ENCODE data around the gene M6PR.
"Not testable (repeated sequence)": the region's sequence is repeated elsewhere in the genome, so short reads cannot be mapped to it uniquely, and the experiment has no call there.

The M6PR gene

DNA sequence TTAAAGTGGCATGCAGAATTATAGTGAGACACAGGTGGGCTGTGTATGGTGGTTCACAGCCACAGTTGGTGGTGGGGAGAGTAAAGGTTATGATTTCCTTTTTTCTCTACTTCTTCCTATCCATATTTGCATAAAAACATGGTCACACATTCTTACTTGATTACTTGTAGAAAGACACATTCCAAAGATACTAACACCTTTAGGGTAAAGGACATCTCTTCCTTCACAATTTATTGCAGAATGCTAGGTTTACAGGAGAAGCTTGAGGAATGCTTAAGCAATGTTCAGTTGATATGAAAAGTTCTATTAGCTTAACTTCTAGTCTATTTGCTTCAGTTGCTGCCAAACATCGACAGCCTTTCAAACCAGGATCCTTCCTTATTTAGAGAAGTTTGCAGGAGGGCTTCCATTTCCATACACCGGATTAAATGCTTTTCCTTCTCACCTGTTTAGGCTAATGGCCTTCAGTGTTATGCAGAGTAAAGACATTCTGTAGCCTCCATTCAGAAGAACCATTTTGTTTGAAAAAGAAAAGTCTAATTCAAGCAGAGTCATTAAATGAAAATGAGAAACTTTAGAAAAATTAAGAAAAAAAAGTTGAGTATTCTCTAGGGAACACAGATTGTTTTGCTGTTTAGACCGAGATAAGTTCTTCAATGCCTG, 37.7 kb downstream of the M6PR start:
- DNase-seq: no peak

DNA sequence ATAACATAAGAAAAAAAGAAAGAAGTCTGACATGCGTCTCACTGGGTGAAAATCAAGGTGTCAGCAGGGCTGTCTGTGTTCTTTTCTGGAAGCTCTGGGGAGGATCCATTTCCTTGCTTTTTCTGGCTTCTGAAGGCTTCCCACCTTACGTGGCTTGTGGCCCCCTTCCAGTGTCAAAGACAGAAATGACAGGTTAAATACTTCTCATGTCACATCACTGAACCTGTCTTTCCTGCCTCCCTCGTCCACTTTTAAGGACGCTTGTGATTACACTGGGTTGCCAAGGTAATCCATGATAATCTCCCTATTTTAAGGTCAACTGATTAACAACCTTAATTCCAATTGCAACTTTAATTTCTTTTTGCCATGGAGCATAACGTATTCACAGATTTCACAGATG, 39.7 kb downstream of the M6PR start:
- DNase-seq: no peak

DNA sequence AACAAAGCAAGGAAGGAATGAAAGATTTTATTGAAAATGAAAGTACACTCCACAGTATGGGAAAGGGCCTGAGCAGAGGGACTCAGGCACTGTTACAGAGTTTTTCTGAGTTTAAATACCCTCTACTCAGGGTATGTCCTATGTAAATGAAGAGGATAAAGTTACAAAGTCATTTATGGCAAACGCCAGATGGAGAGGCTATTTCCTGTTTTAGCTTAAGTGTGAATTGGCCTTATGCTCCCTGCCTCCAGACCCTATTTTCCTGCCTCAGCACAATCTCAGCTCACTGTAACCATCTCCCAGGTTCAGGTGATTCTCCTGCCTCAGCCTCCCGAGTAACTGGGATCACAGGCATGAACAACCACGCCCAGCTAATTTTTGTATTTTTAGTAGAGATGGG, 41.9 kb downstream of the M6PR start:
- no peak for DNase-seq

DNA sequence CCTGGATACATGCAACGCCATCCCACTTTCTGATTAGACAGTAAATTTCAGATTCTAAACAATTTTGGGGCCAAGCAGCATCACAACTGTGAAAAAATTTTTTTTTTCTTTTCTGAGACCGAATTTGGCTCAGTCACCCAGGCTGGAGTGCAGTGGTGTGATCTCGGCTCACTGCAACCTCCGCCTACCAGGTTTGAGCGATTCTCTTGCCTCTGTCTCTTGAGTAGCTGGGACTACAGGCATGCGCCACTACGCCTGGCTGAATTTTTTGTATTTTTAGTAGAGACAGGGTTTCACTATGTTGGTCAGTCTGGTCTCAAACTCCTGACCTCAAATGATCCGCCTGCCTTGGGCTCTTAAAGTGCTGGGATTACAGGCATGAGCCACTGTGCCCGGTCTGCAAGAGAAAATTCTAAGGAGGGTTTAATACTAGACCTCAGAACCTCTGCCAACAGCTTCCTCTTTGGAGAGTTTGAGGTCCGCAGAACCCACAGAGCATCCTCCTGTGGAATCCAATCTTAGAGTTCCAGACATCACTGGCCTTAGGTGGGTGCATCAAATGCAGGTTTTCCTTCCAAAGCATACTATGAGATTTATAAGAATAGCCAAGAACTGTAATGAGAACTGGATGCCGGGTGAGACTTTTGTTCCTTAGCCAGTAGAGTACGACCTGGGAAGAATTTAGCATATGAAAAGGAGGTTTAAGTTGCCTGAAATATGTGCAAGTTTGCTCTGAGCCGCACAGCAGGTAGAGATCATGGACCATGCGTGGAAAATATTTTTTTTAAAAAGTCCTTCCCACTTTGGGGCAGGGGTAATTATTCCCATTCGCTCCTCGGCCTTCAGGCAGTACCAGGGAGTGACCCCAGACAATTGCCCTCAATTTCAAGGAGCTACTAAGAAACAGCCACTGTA, 42.9 kb downstream of the M6PR start:
- no peak for DNase-seq

DNA sequence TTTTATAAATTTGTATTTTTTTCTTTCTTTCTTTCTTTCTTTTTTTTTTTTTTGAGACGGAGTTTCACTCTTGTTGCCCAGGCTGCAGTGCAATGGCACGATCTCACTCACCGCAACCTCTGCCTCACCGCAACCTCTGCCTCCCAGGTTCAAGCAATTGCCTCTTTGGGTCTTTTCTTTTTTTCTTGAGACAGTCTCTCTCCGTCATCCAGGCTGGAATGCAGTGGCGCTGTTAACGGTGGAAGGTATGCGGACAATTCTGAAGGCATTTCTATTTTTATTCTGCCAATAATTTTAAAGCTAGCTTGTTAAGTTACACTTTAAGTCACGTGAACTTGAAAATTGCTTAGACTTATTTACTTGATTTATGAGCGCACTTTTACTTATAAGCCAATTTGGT, 43.9 kb downstream of the M6PR start:
- DNase-seq: no peak

DNA sequence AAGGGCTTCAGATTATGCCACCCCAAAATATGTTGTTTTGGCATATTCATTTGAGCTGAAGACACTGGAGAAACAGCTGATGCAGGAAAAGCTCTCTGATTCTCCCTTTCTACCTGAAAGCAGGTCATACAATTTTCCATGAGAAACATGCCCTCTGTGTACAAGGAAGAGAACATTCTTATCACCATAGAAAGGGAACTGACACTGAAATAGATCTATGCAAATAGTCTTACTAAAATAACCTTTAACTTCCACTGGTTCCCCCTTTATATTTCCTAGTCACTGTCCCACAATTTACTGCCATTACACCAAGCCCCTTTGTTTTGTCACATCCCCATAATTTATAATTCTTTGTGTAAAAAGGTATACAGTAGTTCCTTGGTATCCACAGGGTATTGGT, 44.8 kb downstream of the M6PR start:
- no peak for DNase-seq

DNA sequence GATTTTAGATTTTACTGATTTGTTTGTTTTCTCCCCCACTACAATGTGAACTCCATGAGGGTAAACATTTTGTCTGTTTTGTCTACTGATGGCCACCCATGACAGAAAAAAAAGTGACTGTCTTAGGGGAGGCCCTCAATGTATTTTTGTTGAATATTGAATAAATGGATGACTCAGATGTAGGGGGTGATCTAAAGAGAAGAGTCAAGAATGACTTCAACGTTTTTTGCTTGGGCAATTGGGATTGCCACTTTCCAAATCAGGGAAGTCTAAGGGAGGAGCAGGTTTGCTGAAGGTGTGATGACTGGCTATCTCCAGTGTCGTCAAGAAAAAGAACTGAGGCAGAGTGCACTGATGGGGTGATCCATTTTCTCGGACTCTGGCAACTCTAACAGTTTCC, 45.8 kb downstream of the M6PR start:
- DNase-seq: no peak

DNA sequence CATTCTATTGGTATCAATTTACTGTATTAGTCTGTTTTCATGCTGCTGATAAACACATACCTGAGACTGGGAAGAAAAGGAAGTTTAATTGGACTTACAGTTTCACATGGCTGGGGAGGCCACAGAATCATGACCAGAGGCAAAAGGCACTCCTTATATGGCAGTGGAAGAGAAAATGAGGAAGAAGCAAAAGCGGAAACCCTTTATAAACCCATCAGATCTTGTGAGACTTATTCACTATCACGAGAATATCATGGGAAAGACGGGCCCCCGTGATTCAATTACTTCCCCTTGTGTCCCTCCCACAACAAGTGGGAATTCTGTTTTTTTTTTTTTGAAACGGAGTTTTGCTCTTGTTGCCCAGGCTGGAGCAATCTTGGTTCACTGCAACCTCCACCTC, 46.7 kb downstream of the M6PR start:
- DNase-seq: not testable (repeated sequence)

DNA sequence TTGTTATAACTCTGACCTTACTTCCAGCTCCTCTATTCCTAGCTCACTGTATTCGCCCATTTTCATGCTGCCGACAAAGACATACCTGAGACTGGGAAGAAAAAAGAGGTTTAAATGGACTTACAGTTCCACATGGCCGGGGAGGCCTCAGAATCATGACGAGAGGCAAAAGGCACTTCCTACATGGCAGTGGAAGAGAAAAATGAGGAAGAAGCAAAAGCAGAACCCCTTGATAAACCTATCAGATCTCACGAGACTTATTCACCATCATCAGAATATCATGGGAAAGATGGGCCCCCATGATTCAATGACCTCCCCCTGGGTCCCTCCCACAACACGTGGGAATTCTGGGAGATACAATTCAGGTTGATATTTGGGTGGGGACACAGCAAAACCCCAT, 49.6 kb downstream of the M6PR start:
- no peak for DNase-seq

DNA sequence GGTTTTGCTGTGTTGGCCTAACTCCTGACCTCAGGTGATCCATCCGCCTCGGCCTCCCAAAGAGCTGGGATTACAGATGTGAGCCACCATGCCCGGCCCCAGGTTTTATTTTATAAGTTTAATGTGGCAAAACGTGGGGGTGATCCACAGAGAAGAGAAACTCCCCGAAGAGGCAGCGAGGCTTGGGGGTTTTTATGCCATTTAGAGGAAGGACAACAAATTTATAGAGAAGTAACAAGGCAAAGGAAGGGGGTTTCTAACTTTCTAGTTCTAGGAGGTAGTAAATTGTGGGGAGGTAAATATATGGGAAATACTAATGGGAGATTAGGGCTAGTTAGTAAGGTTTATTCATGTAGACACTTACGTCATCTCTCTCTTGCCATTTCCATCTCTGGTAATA, 52.4 kb downstream of the M6PR start:
- DNase-seq: no peak

DNA sequence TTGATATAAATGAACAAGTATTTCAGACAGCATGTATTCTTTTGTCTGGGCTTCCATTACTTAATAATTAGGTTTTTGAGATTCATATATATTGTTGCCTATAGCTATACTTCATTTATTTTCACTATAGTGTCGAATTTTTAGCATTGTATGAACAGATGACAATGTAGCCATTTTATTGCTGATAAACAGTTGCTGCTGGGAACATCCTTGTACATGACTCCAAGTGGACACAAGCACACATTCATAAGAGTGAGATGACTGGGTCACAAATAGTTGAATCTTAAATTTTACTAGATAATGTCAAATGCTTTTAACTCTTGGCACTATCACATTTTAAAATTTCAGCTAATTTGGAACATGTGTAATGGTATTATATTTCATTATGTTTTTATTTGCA, 54.5 kb downstream of the M6PR start:
- no peak for DNase-seq

DNA sequence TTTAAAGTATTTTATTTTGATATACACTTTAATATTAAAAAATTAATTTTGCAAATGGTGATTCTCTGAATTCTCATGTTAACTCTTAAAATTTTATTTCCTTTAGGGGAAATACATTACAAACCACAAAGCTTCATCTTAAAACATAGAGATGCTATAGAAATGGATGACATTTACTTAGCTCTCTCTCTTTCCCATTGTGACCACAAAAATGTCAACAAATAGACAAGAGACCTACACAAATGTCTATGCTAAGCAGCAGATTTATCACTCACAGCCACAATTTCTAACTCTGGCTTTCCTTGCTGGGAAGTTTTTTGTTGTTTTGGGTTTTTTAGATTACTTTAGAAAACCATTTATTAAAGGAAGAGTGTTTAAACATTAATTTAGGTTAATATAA, 55.1 kb downstream of the M6PR start:
- no peak for DNase-seq

DNA sequence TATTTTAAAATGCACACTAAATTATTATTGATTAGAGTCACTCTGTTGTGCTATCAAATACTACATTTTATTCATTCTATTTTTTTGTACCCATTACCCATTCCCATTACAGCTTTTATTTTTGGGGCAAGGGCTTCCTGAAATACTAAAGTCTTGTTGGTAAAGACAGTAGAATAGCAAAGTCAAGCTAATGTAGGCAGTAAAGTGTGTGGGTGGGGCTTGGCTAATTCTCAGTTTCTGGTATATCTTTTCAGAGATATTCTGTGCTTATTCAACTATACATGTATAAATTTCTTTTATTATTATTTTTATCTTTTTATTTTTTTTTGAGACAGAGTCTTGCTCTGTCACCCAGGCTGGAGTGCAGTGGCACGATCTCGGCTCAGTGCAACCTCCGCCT, 57.5 kb downstream of the M6PR start:
- DNase-seq: no peak

All from right forelimb (tissue), 1 donor.